ENCODE measurements around the gene MORN1. TPM values are rescaled to one million over a fixed set of nuclear protein-coding genes. Genes with fewer than 3 reads are reported as not detected.

MORN1 gene
- total and polyA plus RNA-seq, 9 of the 15 experiments (the other 6 are each of a cell fraction or from before 2014, with no cell fraction given): 0.24 to 9.3 (median 4.2) TPM

DNA sequence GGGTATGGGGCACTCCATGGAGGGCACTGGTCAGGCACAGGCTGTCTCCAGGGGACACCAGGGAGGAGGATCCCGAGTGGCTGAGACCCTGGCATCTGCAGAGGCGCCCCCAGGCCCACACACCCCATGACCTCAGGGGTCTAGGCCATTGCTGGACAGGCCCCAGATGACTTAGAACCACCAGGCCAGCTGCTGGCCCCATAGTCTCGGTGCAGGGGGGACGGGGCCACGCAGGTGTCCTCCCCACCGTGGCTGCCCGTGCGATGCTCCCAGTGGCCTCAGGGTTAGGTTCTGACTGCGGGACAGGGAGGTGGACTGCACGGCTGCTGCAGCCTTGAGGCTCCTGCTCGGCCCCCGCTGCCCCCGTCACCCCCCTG, 44.0 kb downstream of the MORN1 start (continued):
- TF ChIP-seq, protein P1, sequence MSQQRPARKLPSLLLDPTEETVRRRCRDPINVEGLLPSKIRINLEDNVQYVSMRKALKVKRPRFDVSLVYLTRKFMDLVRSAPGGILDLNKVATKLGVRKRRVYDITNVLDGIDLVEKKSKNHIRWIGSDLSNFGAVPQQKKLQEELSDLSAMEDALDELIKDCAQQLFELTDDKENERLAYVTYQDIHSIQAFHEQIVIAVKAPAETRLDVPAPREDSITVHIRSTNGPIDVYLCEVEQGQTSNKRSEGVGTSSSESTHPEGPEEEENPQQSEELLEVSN (IDR thresholded peaks at IDR 0.05; ENCODE audit: borderline replicate concordance in 1 of 2, extremely low read depth in 1 of 2, insufficient read depth in 1 of 2, insufficient read length in 1 of 2, low read depth in 1 of 2, low read length in 1 of 2, poor library complexity in 1 of 2, severe bottlenecking in 1 of 2): no peak

GRCh38 chr1:2346691-2347408, 44.5 kb downstream of the MORN1 start:
- no peaks in the 10 kb centered on the region for H3K36me3 ChIP-seq (ENCODE audit: control insufficient read depth, insufficient read depth, low read length)
- FAIRE-seq (no peak), ATAC-seq (no peak), DNase-seq (ENCODE audit: extremely low read depth in 1 of 4, low spot score in 3 of 4) (no peak)
- no peak overlapping the region for H2AFZ ChIP-seq (ENCODE audit: low read depth, low read length)
- no peak overlapping the region for H3K4me3 ChIP-seq
- BruUV-seq (replicated peaks): no TSS peak
- no peak overlapping the region for H3K9ac ChIP-seq (ENCODE audit: insufficient read depth in 1 of 2, low read depth in 2 of 2, low read length in 2 of 2)
- peaks cover 0 to 39% of the 10 kb centered on the region in 2 experiments; a peak in 2 of 5 replicates for H3K4me1 ChIP-seq (replicated peaks in 1 of 2; ENCODE audit: control insufficient read depth in 2 of 2, insufficient read depth in 2 of 2, low read length in 2 of 2)
- peaks cover 11% of the 10 kb centered on the region for H4K20me1 ChIP-seq (replicated peaks; ENCODE audit: control insufficient read depth, insufficient read depth, low read length)
- peaks cover 66 to 88% of the 10 kb centered on the region in 2 experiments for H3K27me3 ChIP-seq (ENCODE audit: control insufficient read depth in 2 of 2, insufficient read depth in 2 of 2, low read length in 2 of 2)
- ChIA-PET CTCF (ENCODE audit: low intra/inter-chr PET ratio) (no interaction called here), POLR2A (interaction anchor here (0.7 kb wide), 2 partner anchors 8 to 66 kb away, joined by 3 read pairs; no protein-coding TSS in a partner anchor)
- WGBS (ENCODE audit: insufficient coverage, low coverage, missing lambda C conversion rate): 4% methylated on average over 14 of the region's 17 CpGs
- no peak overlapping the region for H3K4me2 ChIP-seq (ENCODE audit: insufficient read depth, low read length)
- H3K9me3 ChIP-seq (replicated peaks; ENCODE audit: control insufficient read depth, insufficient read depth, low read depth, low read length): no peaks in the 10 kb centered on the region
- H3K9me1 ChIP-seq (ENCODE audit: control insufficient read depth, insufficient read depth, low read length): no peaks in the 10 kb centered on the region
- H3K79me2 ChIP-seq (ENCODE audit: control insufficient read depth, insufficient read depth, low read length): no peaks in the 10 kb centered on the region
- H3K27ac ChIP-seq (ENCODE audit: extremely low read depth, low read depth, low read length): no peak overlapping the region
- TF ChIP-seq ZNF217 (CRISPR knock-in tag; IDR thresholded peaks at IDR 0.05) (no peak), RHOXF2B (CRISPR knock-in tag; conservative IDR thresholded peaks at IDR 0.05) (no peak), RBBP5 (IDR thresholded peaks at IDR 0.05; ENCODE audit: borderline replicate concordance, insufficient read depth, low read length, poor library complexity, severe bottlenecking) (no peak), MXI1 (IDR thresholded peaks at IDR 0.05; ENCODE audit: low read depth, low read length) (no peak), ZNF253 (CRISPR knock-in tag; conservative IDR thresholded peaks at IDR 0.05) (no peak), ZNF12 (CRISPR knock-in tag; IDR thresholded peaks at IDR 0.05) (no peak), POLR3A (IDR thresholded peaks at IDR 0.05; ENCODE audit: borderline replicate concordance, extremely low read depth, insufficient read depth, insufficient read length) (no peak), ZNF511 (CRISPR knock-in tag; IDR thresholded peaks at IDR 0.05) (no peak), EHMT2 (IDR thresholded peaks at IDR 0.05) (no peak), ETS2 (tag; IDR thresholded peaks at IDR 0.05; ENCODE audit: borderline replicate concordance, poor library complexity, severe bottlenecking) (no peak), CBFB (CRISPR knock-in tag; IDR thresholded peaks at IDR 0.05) (no peak)
- intact Hi-C loops (cut with micrococcal nuclease): no loop called here
- in situ Hi-C loops (cut with MboI): no loop called here

Data from K562 (cell line).